ENCODE data around the gene LRIG2. TPM values are rescaled to one million over a fixed set of nuclear protein-coding genes. Genes with fewer than 3 reads are reported as not detected.

LRIG2 gene
- total and polyA plus RNA-seq, 9 of the 15 experiments (the other 6 are each of a cell fraction or from before 2014, with no cell fraction given) = 1.8 to 28.1 (median 11.5) TPM

DNA sequence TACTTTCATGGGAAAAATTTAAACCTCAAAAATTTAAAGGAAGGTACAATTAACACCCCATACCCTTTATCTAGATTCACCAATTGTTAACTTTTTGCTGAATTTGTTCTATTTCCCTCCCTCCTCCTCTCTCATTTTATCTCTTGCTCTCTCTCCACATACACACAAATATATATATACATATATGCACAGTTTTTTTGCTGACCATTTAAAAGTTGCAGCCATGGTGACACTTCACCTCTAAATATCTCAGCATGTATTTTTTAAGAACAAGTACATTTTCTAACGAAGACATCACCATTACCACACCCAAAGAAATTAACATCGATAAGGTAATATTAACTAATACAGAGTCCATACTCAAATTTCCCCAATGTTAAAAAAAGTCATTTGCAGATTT is 33.9 kb downstream of the LRIG2 start:
- no peak for FAIRE-seq
- H4K20me1 ChIP-seq (replicated peaks; ENCODE audit: control insufficient read depth, insufficient read depth, low read length) = 0 out of 2 replicates have a peak, but pooled peaks cover 2% of the 10 kb centered on the region
- no peak overlapping the region for H2AFZ ChIP-seq (ENCODE audit: low read depth, low read length)
- no TSS peak for BruUV-seq (replicated peaks)
- no peak overlapping the region for H3K27ac ChIP-seq (ENCODE audit: extremely low read depth, low read depth, low read length)
- WGBS (ENCODE audit: insufficient coverage, low coverage, missing lambda C conversion rate) = 89% methylated on average over 2 of the region's 2 CpGs
- no peaks in the 10 kb centered on the region for H3K79me2 ChIP-seq (ENCODE audit: control insufficient read depth, insufficient read depth, low read length)
- no peak overlapping the region for H3K4me2 ChIP-seq (ENCODE audit: insufficient read depth, low read length)
- intact Hi-C loops (cut with micrococcal nuclease) (no loop called here), in situ Hi-C loops (cut with MboI) (no loop called here)
- H3K4me1 ChIP-seq (replicated peaks in 1 of 2; ENCODE audit: control insufficient read depth in 2 of 2, insufficient read depth in 2 of 2, low read length in 2 of 2) = no peaks in the 10 kb centered on the region
- ChIA-PET POLR2A (no interaction called here), CTCF (ENCODE audit: low intra/inter-chr PET ratio) (no interaction called here)
- DNase-seq (ENCODE audit: extremely low read depth in 1 of 4, low spot score in 3 of 4) = no peak
- peaks cover 84% of the 10 kb centered on the region for H3K36me3 ChIP-seq (ENCODE audit: control insufficient read depth, insufficient read depth, low read length)
- no peaks in the 10 kb centered on the region for H3K9me1 ChIP-seq (ENCODE audit: control insufficient read depth, insufficient read depth, low read length)
- no peaks in the 10 kb centered on the region for H3K9me3 ChIP-seq (replicated peaks; ENCODE audit: control insufficient read depth, insufficient read depth, low read depth, low read length)
- no peak for ATAC-seq
- H3K9ac ChIP-seq (ENCODE audit: insufficient read depth in 1 of 2, low read depth in 2 of 2, low read length in 2 of 2) = no peak overlapping the region
- TF ChIP-seq ZNF316 (IDR thresholded peaks at IDR 0.05) = peak; percentile 68
- peak; percentile 54 for TF ChIP-seq C11orf30 (IDR thresholded peaks at IDR 0.05; ENCODE audit: low read depth)
- TF ChIP-seq ZBTB12 (CRISPR knock-in tag; IDR thresholded peaks at IDR 0.05) = no peak
- TF ChIP-seq GMEB1 (CRISPR knock-in tag; IDR thresholded peaks at IDR 0.05) = no peak
- TF ChIP-seq, protein P1, sequence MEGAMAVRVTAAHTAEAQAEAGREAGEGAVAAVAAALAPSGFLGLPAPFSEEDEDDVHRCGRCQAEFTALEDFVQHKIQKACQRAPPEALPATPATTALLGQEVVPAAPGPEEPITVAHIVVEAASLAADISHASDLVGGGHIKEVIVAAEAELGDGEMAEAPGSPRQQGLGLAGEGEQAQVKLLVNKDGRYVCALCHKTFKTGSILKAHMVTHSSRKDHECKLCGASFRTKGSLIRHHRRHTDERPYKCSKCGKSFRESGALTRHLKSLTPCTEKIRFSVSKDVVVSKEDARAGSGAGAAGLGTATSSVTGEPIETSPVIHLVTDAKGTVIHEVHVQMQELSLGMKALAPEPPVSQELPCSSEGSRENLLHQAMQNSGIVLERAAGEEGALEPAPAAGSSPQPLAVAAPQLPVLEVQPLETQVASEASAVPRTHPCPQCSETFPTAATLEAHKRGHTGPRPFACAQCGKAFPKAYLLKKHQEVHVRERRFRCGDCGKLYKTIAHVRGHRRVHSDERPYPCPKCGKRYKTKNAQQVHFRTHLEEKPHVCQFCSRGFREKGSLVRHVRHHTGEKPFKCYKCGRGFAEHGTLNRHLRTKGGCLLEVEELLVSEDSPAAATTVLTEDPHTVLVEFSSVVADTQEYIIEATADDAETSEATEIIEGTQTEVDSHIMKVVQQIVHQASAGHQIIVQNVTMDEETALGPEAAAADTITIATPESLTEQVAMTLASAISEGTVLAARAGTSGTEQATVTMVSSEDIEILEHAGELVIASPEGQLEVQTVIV (CRISPR knock-in tag; IDR thresholded peaks at IDR 0.05; ENCODE audit: borderline replicate concordance) = no peak
- no peaks in the 10 kb centered on the region for H3K27me3 ChIP-seq (ENCODE audit: control insufficient read depth in 2 of 2, insufficient read depth in 2 of 2, low read length in 2 of 2)
- H3K4me3 ChIP-seq = no peak overlapping the region
